ENCODE results near the gene KIAA0232. TPM values are rescaled to one million over a fixed set of nuclear protein-coding genes. Genes with fewer than 3 reads are reported as not detected.

Gene KIAA0232
- total and polyA plus RNA-seq, 2 of the 8 experiments (the other 6 are each of a cell fraction or from before 2014, with no cell fraction given) = 5.6 to 23.3 TPM

DNA sequence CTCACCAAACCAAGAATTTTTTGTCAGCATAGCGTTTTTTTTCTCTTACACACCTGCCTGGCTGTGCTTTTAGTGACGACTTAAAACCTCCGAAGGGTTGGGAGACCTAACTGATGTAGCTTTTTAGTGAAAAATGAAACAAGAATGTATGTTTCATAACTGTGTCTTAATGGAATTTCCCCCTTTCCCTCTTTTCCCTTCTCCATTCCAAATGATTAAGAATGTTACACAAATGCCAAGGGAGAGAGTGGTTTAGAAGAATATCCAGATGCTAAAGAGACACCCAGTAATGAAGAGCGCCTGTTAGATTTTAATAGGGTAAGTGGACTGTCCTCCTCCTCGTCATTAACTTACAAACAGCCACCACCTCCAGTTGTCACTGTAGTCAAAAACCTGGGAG lies 93.9 kb downstream of the KIAA0232 start:
- no peak overlapping the region for H2BK5ac ChIP-seq (ENCODE audit: low read depth, low read length)
- H3K4me3 ChIP-seq (ENCODE audit: extremely low read depth in 1 of 4, insufficient read depth in 2 of 4, low read depth in 3 of 4, low read length in 4 of 4) = no peak overlapping the region
- H3K9me3 ChIP-seq (ENCODE audit: insufficient read depth in 2 of 2, low read depth in 1 of 2, low read length in 1 of 2) = no peaks in the 10 kb centered on the region
- no peaks in the 10 kb centered on the region for H3K79me2 ChIP-seq (ENCODE audit: control insufficient read depth in 1 of 2, insufficient read depth in 2 of 2, low read length in 2 of 2)
- no peak overlapping the region for H3K4me2 ChIP-seq (ENCODE audit: insufficient read depth in 1 of 2, low read depth in 2 of 2, low read length in 2 of 2)
- no peak overlapping the region for H4K8ac ChIP-seq (ENCODE audit: extremely low read depth, insufficient read depth, low read length)
- H2AFZ ChIP-seq (ENCODE audit: low read length) = no peak overlapping the region
- ChIA-PET CTCF (ENCODE audit: partially characterized antibody) (interaction anchor here (0.8 to 10.2 kb wide), 5 partner anchors 9 to 156 kb away, joined by 3 to 182 read pairs (median 3); partner anchors contain the start of gene BLOC1S4), POLR2A (ENCODE audit: partially characterized antibody) (interaction anchor here (1.2 kb wide), 1 partner anchor 203 kb away, joined by 4 read pairs; a partner anchor contains a TSS)
- no peaks in the 10 kb centered on the region for H3K79me1 ChIP-seq (ENCODE audit: low read depth, low read length)
- H3K36me3 ChIP-seq (ENCODE audit: control insufficient read depth in 2 of 4, insufficient read depth in 4 of 4, low read length in 3 of 4) = peaks cover 5 to 37% (median 29%) of the 10 kb centered on the region in 4 experiments; a peak in 6 of 8 replicates
- H3K56ac ChIP-seq (replicated peaks; ENCODE audit: insufficient read length, low read depth, low read length) = no peak overlapping the region
- H2BK12ac ChIP-seq (ENCODE audit: low read depth, low read length) = no peak overlapping the region
- no peaks in the 10 kb centered on the region for H3K4me1 ChIP-seq (replicated peaks in 1 of 4; ENCODE audit: control insufficient read depth in 3 of 4, insufficient read depth in 4 of 4, low read length in 3 of 4)
- H2BK20ac ChIP-seq (ENCODE audit: low read length) = no peak overlapping the region
- no peak overlapping the region for H4K5ac ChIP-seq (ENCODE audit: insufficient read length, low read depth, low read length)
- no peak overlapping the region for H3K23ac ChIP-seq (ENCODE audit: insufficient read length)
- no peak overlapping the region for H4K91ac ChIP-seq (replicated peaks; ENCODE audit: insufficient read length, low read length)
- peaks cover 9% of the 10 kb centered on the region in 2 experiments for H4K20me1 ChIP-seq (replicated peaks in 1 of 2; ENCODE audit: control insufficient read depth in 1 of 2, insufficient read depth in 2 of 2, low read length in 2 of 2)
- 90% methylated on average over 5 of the region's 5 CpGs; no CpG with 5 or more reads in 1 of the 2 experiments for WGBS, 2 experiments (ENCODE audit: extremely low coverage in 1 of 2, insufficient coverage in 1 of 2, insufficient read length in 1 of 2, insufficient replicate concordance in 2 of 2, low coverage in 1 of 2, low lambda C conversion rate in 2 of 2, missing lambda C conversion rate in 1 of 2)
- H3K23me2 ChIP-seq (ENCODE audit: low read depth, low read length) = no peaks in the 10 kb centered on the region
- FAIRE-seq (no peak), DNase-seq (ENCODE audit: low read depth in 1 of 2, low spot score in 2 of 2) (no peak)
- no peak overlapping the region for H2AK5ac ChIP-seq (ENCODE audit: low read depth, low read length)
- H3K14ac ChIP-seq (ENCODE audit: insufficient read length) = no peak overlapping the region
- H3K9ac ChIP-seq (replicated peaks in 1 of 4; ENCODE audit: extremely low read depth in 1 of 4, low read depth in 3 of 4, low read length in 3 of 4) = no peak overlapping the region
- H3K27me3 ChIP-seq (replicated peaks in 1 of 4; ENCODE audit: control insufficient read depth in 3 of 4, extremely low read depth in 1 of 4, insufficient read depth in 3 of 4, low read length in 3 of 4) = no peaks in the 10 kb centered on the region
- H2BK15ac ChIP-seq (ENCODE audit: low read length) = no peak overlapping the region
- H3K4ac ChIP-seq (replicated peaks; ENCODE audit: insufficient read length, low read depth, low read length) = no peak overlapping the region
- no peak overlapping the region for H3K27ac ChIP-seq (ENCODE audit: low read depth, low read length)
- no peak overlapping the region for H3K18ac ChIP-seq (ENCODE audit: extremely low read depth, low read length)
- no peak overlapping the region for H2BK120ac ChIP-seq (replicated peaks; ENCODE audit: low read depth, low read length)
- no peak for TF ChIP-seq CTBP2 (IDR thresholded peaks at IDR 0.05; ENCODE audit: borderline replicate concordance, insufficient read depth, insufficient read length, low read length)
- TF ChIP-seq PHF8 (conservative IDR thresholded peaks at IDR 0.05; ENCODE audit: low read depth, low read length) = no peak
- no peak for TF ChIP-seq SAP30 (IDR thresholded peaks at IDR 0.05; ENCODE audit: insufficient read depth, insufficient replicate concordance, low read length)
- TF ChIP-seq SP4 (IDR thresholded peaks at IDR 0.05; ENCODE audit: low read length) = no peak
- TF ChIP-seq GTF2F1 (IDR thresholded peaks at IDR 0.05; ENCODE audit: borderline replicate concordance, low read depth, low read length) = no peak
- no peak for TF ChIP-seq RBBP5 (IDR thresholded peaks at IDR 0.05; ENCODE audit: borderline replicate concordance, low read depth, low read length)
- TF ChIP-seq KDM1A (IDR thresholded peaks at IDR 0.05; ENCODE audit: borderline replicate concordance, low read length) = no peak
- TF ChIP-seq, protein P1, sequence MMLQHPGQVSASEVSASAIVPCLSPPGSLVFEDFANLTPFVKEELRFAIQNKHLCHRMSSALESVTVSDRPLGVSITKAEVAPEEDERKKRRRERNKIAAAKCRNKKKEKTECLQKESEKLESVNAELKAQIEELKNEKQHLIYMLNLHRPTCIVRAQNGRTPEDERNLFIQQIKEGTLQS (IDR thresholded peaks at IDR 0.05; ENCODE audit: insufficient read depth, low read depth, low read length) = no peak
- no peak for TF ChIP-seq EGR1 (IDR thresholded peaks at IDR 0.05; ENCODE audit: borderline replicate concordance, low read depth, low read length)
- no peak for TF ChIP-seq BCL11A (IDR thresholded peaks at IDR 0.05; ENCODE audit: low read depth in 2 of 2, low read length in 2 of 2)
- TF ChIP-seq, protein P2, sequence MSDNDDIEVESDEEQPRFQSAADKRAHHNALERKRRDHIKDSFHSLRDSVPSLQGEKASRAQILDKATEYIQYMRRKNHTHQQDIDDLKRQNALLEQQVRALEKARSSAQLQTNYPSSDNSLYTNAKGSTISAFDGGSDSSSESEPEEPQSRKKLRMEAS (IDR thresholded peaks at IDR 0.05) = no peak

Measured in H1 (cell line).